Measurements from ENCODE around the gene EHF.
"Not testable (repeated sequence)": the region's sequence is repeated elsewhere in the genome, so short reads cannot be mapped to it uniquely, and the experiment has no call there.

The EHF gene
- 0.75 reads per million for total RNA-seq

GRCh38 chr11:34620820-34621792 lies at the start of gene EHF:
TSS of gene EHF (plus strand) at chr11:34621093. CDS start at chr11:34642631, 21,538 bp downstream.
- DNase-seq = no peak

GRCh38 chr11:34573537-34573936 lies 47.4 kb upstream of the EHF start:
- no peak for DNase-seq

GRCh38 chr11:34575261-34575660 lies 45.6 kb upstream of the EHF start:
- no peak for DNase-seq

- DNase-seq = no peak
Measured at GRCh38 chr11:34575671-34576070, 45.2 kb upstream of the EHF start.

- DNase-seq = no peak
Measured at GRCh38 chr11:34576331-34576730, 44.6 kb upstream of the EHF start.

- DNase-seq = no peak
Measured at GRCh38 chr11:34583818-34584217, 37.1 kb upstream of the EHF start.

- no peak for DNase-seq
Measured at GRCh38 chr11:34585304-34585734, 35.6 kb upstream of the EHF start.

GRCh38 chr11:34585735-34586487 lies 35.0 kb upstream of the EHF start:
- DNase-seq = no peak

- no peak for DNase-seq
Measured at GRCh38 chr11:34586488-34587281, 34.2 kb upstream of the EHF start.

GRCh38 chr11:34587282-34587677 lies 33.6 kb upstream of the EHF start:
- DNase-seq = no peak

GRCh38 chr11:34588023-34588422 lies 32.9 kb upstream of the EHF start:
- DNase-seq = no peak

- DNase-seq = no peak
Measured at GRCh38 chr11:34588701-34589100, 32.2 kb upstream of the EHF start.

GRCh38 chr11:34589177-34589576 lies 31.7 kb upstream of the EHF start:
- not testable (repeated sequence) for DNase-seq

- DNase-seq = no peak
Measured at GRCh38 chr11:34593085-34593484, 27.8 kb upstream of the EHF start.

GRCh38 chr11:34594603-34595002 lies 26.3 kb upstream of the EHF start:
- DNase-seq = no peak

- no peak for DNase-seq
Measured at GRCh38 chr11:34595391-34595790, 25.5 kb upstream of the EHF start.

GRCh38 chr11:34595960-34596644 lies 24.8 kb upstream of the EHF start:
- DNase-seq = no peak

GRCh38 chr11:34599406-34599945 lies 21.4 kb upstream of the EHF start:
- no peak for DNase-seq

GRCh38 chr11:34600339-34601084 lies 20.4 kb upstream of the EHF start:
- DNase-seq = no peak

GRCh38 chr11:34601085-34601444 lies 19.8 kb upstream of the EHF start:
- no peak for DNase-seq

GRCh38 chr11:34601609-34602008 lies 19.3 kb upstream of the EHF start:
- DNase-seq = no peak
